Neural cell (in vitro differentiated cells): Measurements from ENCODE around the gene DNAJC10. TPM values are rescaled to one million over a fixed set of nuclear protein-coding genes. Genes with fewer than 3 reads are reported as not detected.
"Not testable (repeated sequence)": the region's sequence is repeated elsewhere in the genome, so short reads cannot be mapped to it uniquely, and the experiment has no call there.

Source experiments
- H2AFZ ChIP-seq: fragments of 200-600, 300-800 bp; sonication (generic), shearing (Covaris generic); 2 replicates; pipeline ENCODE4 v1.6.0; 2014; ENCODE audit warnings: low read depth, mild to moderate bottlenecking, antibody characterized with exemption, low read length, moderate library complexity
- H3F3A ChIP-seq: fragments of 200-600 bp; shearing (Covaris generic); 2 replicates; pipeline ENCODE4 v1.6.1; 2016; ENCODE audit warnings: mild to moderate bottlenecking, moderate library complexity, mixed read lengths, antibody characterized with exemption, low read length; ENCODE audit not compliant: insufficient read depth, poor library complexity, severe bottlenecking
- H3K27ac ChIP-seq: fragments of 200-600, 300-800 bp; sonication (generic), shearing (Covaris generic); 2 replicates; pipeline ENCODE4 v1.5.1; 2014; ENCODE audit warnings: mild to moderate bottlenecking, low read length, moderate library complexity
- H3K27me3 ChIP-seq: fragments of 300-800, 200-600 bp; sonication (generic), shearing (Covaris generic); 2 replicates; pipeline ENCODE4 v1.6.0; 2014; ENCODE audit warnings: mild to moderate bottlenecking, low read depth, low read length, moderate library complexity; ENCODE audit not compliant: insufficient read depth
- H3K36me3 ChIP-seq: fragments of 300-800, 200-600 bp; sonication (generic), shearing (Covaris generic); 2 replicates; pipeline ENCODE4 v1.5.1; 2014; ENCODE audit warnings: mild to moderate bottlenecking, antibody characterized with exemption, low read length, moderate library complexity; ENCODE audit not compliant: insufficient read depth
- H3K4me2 ChIP-seq: fragments of 300-800, 200-600 bp; sonication (generic), shearing (Covaris generic); 2 replicates; pipeline ENCODE4 v1.6.0; 2014; ENCODE audit warnings: mild to moderate bottlenecking, low read length
- H3K4me3 ChIP-seq: fragments of 300-800, 200-600 bp; sonication (generic), shearing (Covaris generic); 2 replicates; pipeline ENCODE4 v1.5.1; 2014; ENCODE audit warnings: mild to moderate bottlenecking, low read length, moderate library complexity
- H3K79me2 ChIP-seq: fragments of 200-600 bp; shearing (Covaris generic); replicated peaks from 2 replicates; pipeline ENCODE4 v1.6.0; 2014; ENCODE audit warnings: mild to moderate bottlenecking, low read length, moderate library complexity; ENCODE audit not compliant: insufficient read depth
- H3K9ac ChIP-seq: fragments of 300-800, 200-600 bp; sonication (generic), shearing (Covaris generic); 2 replicates; pipeline ENCODE4 v1.6.1; 2016; ENCODE audit warnings: mild to moderate bottlenecking, low read length, mixed read lengths
- H3K9me2 ChIP-seq: fragments of 200-600 bp; shearing (Covaris generic); 2 replicates; pipeline ENCODE4 v1.6.1; 2016; ENCODE audit warnings: mild to moderate bottlenecking, low read length, mixed read lengths; ENCODE audit not compliant: insufficient read depth
- H3K9me3 ChIP-seq: fragments of 200-600, 300-800 bp; sonication (generic), shearing (Covaris generic); 2 replicates; pipeline ENCODE4 v1.6.1; 2016; ENCODE audit warnings: mild to moderate bottlenecking, mixed run types, low read length, moderate library complexity, mixed read lengths
- H4K20me1 ChIP-seq: fragments of 200-600 bp; shearing (Covaris generic); 2 replicates; pipeline ENCODE4 v1.6.1; 2016; ENCODE audit warnings: mild to moderate bottlenecking, mixed run types; ENCODE audit not compliant: insufficient read depth
- CTCF ChIP-seq: fragments of 450-650 bp; IDR thresholded peaks from 2 replicates; pipeline ENCODE4 v1.5.1; 2014; ENCODE audit warnings: antibody characterized with exemption, mild to moderate bottlenecking, moderate library complexity; ENCODE audit not compliant: poor library complexity, severe bottlenecking
- EP300 ChIP-seq: fragments of 450-650 bp; conservative IDR thresholded peaks from 2 replicates; pipeline ENCODE4 v1.6.1; 2014; ENCODE audit warnings: antibody characterized with exemption, mild to moderate bottlenecking, moderate library complexity; ENCODE audit not compliant: poor library complexity, severe bottlenecking
- EZH2 ChIP-seq: fragments of 200-600, 300-800 bp; shearing (Covaris generic), sonication (generic); IDR thresholded peaks from 2 replicates; pipeline ENCODE4 v1.6.1; 2014; ENCODE audit warnings: antibody characterized with exemption, low read length, borderline replicate concordance, mild to moderate bottlenecking; ENCODE audit not compliant: insufficient read depth, poor library complexity, severe bottlenecking
- MXI1 ChIP-seq: fragments of 450-650 bp; conservative IDR thresholded peaks from 2 replicates; pipeline ENCODE4 v1.6.1; 2014; ENCODE audit warnings: antibody characterized with exemption, mild to moderate bottlenecking; ENCODE audit not compliant: poor library complexity, severe bottlenecking
- POLR2AphosphoS5 ChIP-seq: IDR thresholded peaks from 2 replicates; pipeline ENCODE4 v1.6.1; 2012
- RAD21 ChIP-seq: fragments of 450-650 bp; conservative IDR thresholded peaks from 2 replicates; pipeline ENCODE4 v1.6.1; 2014; ENCODE audit warnings: antibody characterized with exemption, mild to moderate bottlenecking, moderate library complexity
- REST ChIP-seq: IDR thresholded peaks from 2 replicates; pipeline ENCODE4 v1.6.1; 2012; ENCODE audit warnings: borderline replicate concordance
- SMC3 ChIP-seq: fragments of 450-650 bp; conservative IDR thresholded peaks from 2 replicates; pipeline ENCODE4 v1.6.1; 2014; ENCODE audit warnings: antibody characterized with exemption, mild to moderate bottlenecking, moderate library complexity; ENCODE audit not compliant: poor library complexity
- TAF1 ChIP-seq: IDR thresholded peaks from 2 replicates; pipeline ENCODE4 v1.6.1; 2012; ENCODE audit warnings: low read depth
- polyA plus RNA-seq: library from polyadenylated mRNA; depleted of rRNA; stranded (reverse); fragments of >200 nt; gene quantifications from 2 replicates; pipeline ENCODE4 v1.2.3, GENCODE V29; 2014

Gene DNAJC10
- polyA plus RNA-seq, 1 donor from 2014 or later: 92.5 TPM

- Histone ChIP-seq H3K4me3 (no peak overlapping the region), H3K9me3 (no peaks in the 10 kb centered on the region), H2AFZ (no peak overlapping the region), H4K20me1 (no peaks in the 10 kb centered on the region), H3K27me3 (no peaks in the 10 kb centered on the region), H3K36me3 (no peaks in the 10 kb centered on the region), H3K79me2 (no peaks in the 10 kb centered on the region), H3K27ac (no peak overlapping the region), H3F3A (no peaks in the 10 kb centered on the region), H3K9ac (no peak overlapping the region), H3K9me2 (no peaks in the 10 kb centered on the region), H3K4me2 (no peak overlapping the region)
- TF ChIP-seq TAF1: no peak
- TF ChIP-seq SMC3: no peak
These were observed 2.4 kb downstream of the DNAJC10 start for GRCh38 chr2:182718459-182718858.

GRCh38 chr2:182719116-182719515 lies 3.1 kb downstream of the DNAJC10 start:
- not testable (repeated sequence) for H3K27me3 ChIP-seq, H2AFZ ChIP-seq, H3K36me3 ChIP-seq, H3K9me2 ChIP-seq, H3F3A ChIP-seq, H3K4me3 ChIP-seq, H4K20me1 ChIP-seq, H3K9me3 ChIP-seq, H3K9ac ChIP-seq, H3K4me2 ChIP-seq, H3K27ac ChIP-seq, H3K79me2 ChIP-seq

- Histone ChIP-seq H2AFZ (no peak overlapping the region), H3K9me2 (no peaks in the 10 kb centered on the region), H3K4me2 (no peak overlapping the region), H3K4me3 (no peak overlapping the region), H3K36me3 (no peaks in the 10 kb centered on the region), H3K27ac (no peak overlapping the region), H3K27me3 (no peaks in the 10 kb centered on the region), H3K9ac (no peak overlapping the region), H3F3A (no peaks in the 10 kb centered on the region), H3K9me3 (no peaks in the 10 kb centered on the region), H4K20me1 (no peaks in the 10 kb centered on the region), H3K79me2 (no peaks in the 10 kb centered on the region)
- no peak for TF ChIP-seq TAF1
These were observed 8.6 kb downstream of the DNAJC10 start for GRCh38 chr2:182724656-182725055.

DNA sequence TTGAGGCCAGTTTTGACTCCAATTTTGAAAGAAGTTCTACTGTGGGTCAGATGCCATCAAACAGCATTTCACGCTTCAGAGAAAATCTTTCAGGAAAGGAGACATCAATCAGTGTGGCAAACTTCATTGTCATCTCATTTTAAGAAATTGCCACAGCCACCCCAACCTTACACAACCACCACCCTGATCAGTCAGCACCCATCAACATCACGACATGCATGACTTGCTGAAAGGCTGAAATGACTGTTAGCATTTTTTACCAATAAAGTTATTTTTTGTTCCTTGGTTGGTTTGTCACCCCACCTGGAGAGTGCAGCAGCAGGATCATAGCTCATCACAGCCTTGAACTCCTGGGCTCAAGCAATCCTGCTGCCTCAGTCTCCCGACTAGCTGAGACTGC lies 10.4 kb downstream of the DNAJC10 start:
- Histone ChIP-seq H3K9me3 (no peaks in the 10 kb centered on the region), H2AFZ (no peak overlapping the region), H4K20me1 (no peaks in the 10 kb centered on the region), H3K4me3 (no peak overlapping the region), H3K4me2 (no peak overlapping the region), H3K9me2 (no peaks in the 10 kb centered on the region), H3K79me2 (no peaks in the 10 kb centered on the region), H3K36me3 (peaks cover 7% of the 10 kb centered on the region), H3F3A (no peaks in the 10 kb centered on the region), H3K27me3 (no peaks in the 10 kb centered on the region), H3K27ac (no peak overlapping the region), H3K9ac (no peak overlapping the region)
- no peak for TF ChIP-seq SMC3
- no peak for TF ChIP-seq REST
- no peak for TF ChIP-seq POLR2AphosphoS5
- no peak for TF ChIP-seq CTCF
- TF ChIP-seq EP300: no peak
- TF ChIP-seq EZH2: no peak
- TF ChIP-seq TAF1: no peak
- no peak for TF ChIP-seq MXI1
- TF ChIP-seq RAD21: no peak
